SK-N-SH treated with all-trans-retinoic acid at 6 μM for 48 hours (cell line): ENCODE measurements around the gene AP3S2.

Experiments
- ARNTL ChIP-seq: fragments of 450-650 bp; formaldehyde crosslinking; IDR thresholded peaks from 2 replicates; pipeline ENCODE4 v1.5.0; 2020; ENCODE audit warnings: low read depth, mild to moderate bottlenecking, moderate library complexity, borderline replicate concordance
- OSR1 ChIP-seq: fragments of 250-450 bp; sonication (Bioruptor Pico); IDR thresholded peaks from 2 replicates; pipeline ENCODE4 v1.8.0; 2022; ENCODE audit warnings: moderate library complexity, mild to moderate bottlenecking, inconsistent platforms
- RARB ChIP-seq: fragments of 250-450 bp; sonication (Bioruptor Pico); IDR thresholded peaks from 2 replicates; pipeline ENCODE4 v1.8.0; 2021; ENCODE audit warnings: mild to moderate bottlenecking, moderate library complexity
- SNAI2 ChIP-seq: fragments of 250-450 bp; sonication (Bioruptor Pico); IDR thresholded peaks from 2 replicates; pipeline ENCODE4 v1.5.0; 2020; ENCODE audit warnings: mild to moderate bottlenecking, moderate library complexity
- TCF4 ChIP-seq: fragments of 250-450 bp; sonication (Bioruptor Pico); IDR thresholded peaks from 2 replicates; pipeline ENCODE4 v1.8.0; 2021; ENCODE audit warnings: mild to moderate bottlenecking, moderate library complexity, borderline replicate concordance
- TOX ChIP-seq: fragments of 250-450 bp; sonication (Bioruptor Pico); IDR thresholded peaks from 2 replicates; pipeline ENCODE4 v1.8.0; 2021; ENCODE audit warnings: mild to moderate bottlenecking, moderate library complexity, borderline replicate concordance
- TSHZ2 ChIP-seq: fragments of 250-450 bp; sonication (Bioruptor Pico); IDR thresholded peaks from 2 replicates; pipeline ENCODE4 v1.5.0; 2020; ENCODE audit warnings: mild to moderate bottlenecking, moderate library complexity
- ZNF565 ChIP-seq: fragments of 450-650 bp; formaldehyde crosslinking; conservative IDR thresholded peaks from 2 replicates; pipeline ENCODE4 v1.5.0; 2020; ENCODE audit warnings: low read depth, mild to moderate bottlenecking, moderate library complexity
- ZNF70 ChIP-seq: fragments of 450-650 bp; formaldehyde crosslinking; IDR thresholded peaks from 2 replicates; pipeline ENCODE4 v1.5.0; 2020; ENCODE audit warnings: mild to moderate bottlenecking, moderate library complexity
- TF ChIP-seq, protein P1 (sequence below): fragments of 250-450 bp; sonication (Bioruptor Pico); IDR thresholded peaks from 2 replicates; pipeline ENCODE4 v1.5.1; 2021; ENCODE audit warnings: mild to moderate bottlenecking, moderate library complexity
- TF ChIP-seq, protein P2 (sequence below): fragments of 250-450 bp; sonication (Bioruptor Pico); IDR thresholded peaks from 2 replicates; pipeline ENCODE4 v1.8.0; 2020; ENCODE audit warnings: mild to moderate bottlenecking, moderate library complexity, borderline replicate concordance

- TF ChIP-seq ZNF565 (CRISPR knock-in tag), result no peak
- no peak for TF ChIP-seq TSHZ2
- TF ChIP-seq, protein P1, sequence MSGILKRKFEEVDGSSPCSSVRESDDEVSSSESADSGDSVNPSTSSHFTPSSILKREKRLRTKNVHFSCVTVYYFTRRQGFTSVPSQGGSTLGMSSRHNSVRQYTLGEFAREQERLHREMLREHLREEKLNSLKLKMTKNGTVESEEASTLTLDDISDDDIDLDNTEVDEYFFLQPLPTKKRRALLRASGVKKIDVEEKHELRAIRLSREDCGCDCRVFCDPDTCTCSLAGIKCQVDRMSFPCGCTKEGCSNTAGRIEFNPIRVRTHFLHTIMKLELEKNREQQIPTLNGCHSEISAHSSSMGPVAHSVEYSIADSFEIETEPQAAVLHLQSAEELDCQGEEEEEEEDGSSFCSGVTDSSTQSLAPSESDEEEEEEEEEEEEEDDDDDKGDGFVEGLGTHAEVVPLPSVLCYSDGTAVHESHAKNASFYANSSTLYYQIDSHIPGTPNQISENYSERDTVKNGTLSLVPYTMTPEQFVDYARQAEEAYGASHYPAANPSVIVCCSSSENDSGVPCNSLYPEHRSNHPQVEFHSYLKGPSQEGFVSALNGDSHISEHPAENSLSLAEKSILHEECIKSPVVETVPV (CRISPR knock-in tag), result no peak
- no peak for TF ChIP-seq TCF4 (CRISPR knock-in tag)
- no peak for TF ChIP-seq RARB (CRISPR knock-in tag)
- TF ChIP-seq ARNTL (CRISPR knock-in tag), result no peak
- TF ChIP-seq SNAI2 (CRISPR knock-in tag), result no peak
- TF ChIP-seq, protein P2, sequence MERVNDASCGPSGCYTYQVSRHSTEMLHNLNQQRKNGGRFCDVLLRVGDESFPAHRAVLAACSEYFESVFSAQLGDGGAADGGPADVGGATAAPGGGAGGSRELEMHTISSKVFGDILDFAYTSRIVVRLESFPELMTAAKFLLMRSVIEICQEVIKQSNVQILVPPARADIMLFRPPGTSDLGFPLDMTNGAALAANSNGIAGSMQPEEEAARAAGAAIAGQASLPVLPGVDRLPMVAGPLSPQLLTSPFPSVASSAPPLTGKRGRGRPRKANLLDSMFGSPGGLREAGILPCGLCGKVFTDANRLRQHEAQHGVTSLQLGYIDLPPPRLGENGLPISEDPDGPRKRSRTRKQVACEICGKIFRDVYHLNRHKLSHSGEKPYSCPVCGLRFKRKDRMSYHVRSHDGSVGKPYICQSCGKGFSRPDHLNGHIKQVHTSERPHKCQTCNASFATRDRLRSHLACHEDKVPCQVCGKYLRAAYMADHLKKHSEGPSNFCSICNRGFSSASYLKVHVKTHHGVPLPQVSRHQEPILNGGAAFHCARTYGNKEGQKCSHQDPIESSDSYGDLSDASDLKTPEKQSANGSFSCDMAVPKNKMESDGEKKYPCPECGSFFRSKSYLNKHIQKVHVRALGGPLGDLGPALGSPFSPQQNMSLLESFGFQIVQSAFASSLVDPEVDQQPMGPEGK (CRISPR knock-in tag), result no peak
- no peak for TF ChIP-seq TOX (CRISPR knock-in tag)
- no peak for TF ChIP-seq ZNF70 (CRISPR knock-in tag)
- no peak for TF ChIP-seq OSR1 (CRISPR knock-in tag)
Measured at GRCh38 chr15:89863918-89864317, 29.9 kb downstream of the AP3S2 start.
